GM21737 (cell line): ENCODE data around the gene VPS37B.
"Not testable (repeated sequence)": the region's sequence is repeated elsewhere in the genome, so short reads cannot be mapped to it uniquely, and the experiment has no call there.

Source experiments
- ATAC-seq: cut with Tn5 transposase; IDR thresholded peaks from one replicate; pipeline ENCODE4 v1.9.1; 2021; ENCODE audit warnings: mild to moderate bottlenecking, moderate library complexity; ENCODE audit not compliant: unreplicated experiment

VPS37B gene

GRCh38 chr12:122909442-122910288 is 13.7 kb upstream of the VPS37B start:
- ATAC-seq: no peak

- no peak for ATAC-seq
Observed at GRCh38 chr12:122908915-122909314, 13.0 kb upstream of the VPS37B start.

- not testable (repeated sequence) for ATAC-seq
Observed at GRCh38 chr12:122905258-122905657, 9.3 kb upstream of the VPS37B start.

- no peak for ATAC-seq
Observed at GRCh38 chr12:122903693-122904034, 7.7 kb upstream of the VPS37B start.

- no peak for ATAC-seq
Observed at GRCh38 chr12:122902854-122903692, 7.1 kb upstream of the VPS37B start.

- no peak for ATAC-seq
Observed at GRCh38 chr12:122899887-122900286, 4.0 kb upstream of the VPS37B start.

GRCh38 chr12:122896662-122897061 is 738 bp upstream of the VPS37B start:
- no peak for ATAC-seq

GRCh38 chr12:122895320-122895703 is 612 bp downstream of the VPS37B start:
- ATAC-seq: no peak

GRCh38 chr12:122894193-122895121 is 1.5 kb downstream of the VPS37B start:
- ATAC-seq: no peak

GRCh38 chr12:122893208-122894153 is 2.4 kb downstream of the VPS37B start:
- ATAC-seq: no peak

GRCh38 chr12:122892724-122893123 is 3.2 kb downstream of the VPS37B start:
- ATAC-seq: not testable (repeated sequence)

- no peak for ATAC-seq
Observed at GRCh38 chr12:122891661-122892525, 4.0 kb downstream of the VPS37B start.

GRCh38 chr12:122889761-122890520 is 6.0 kb downstream of the VPS37B start:
- ATAC-seq: no peak

- no peak for ATAC-seq
Observed at GRCh38 chr12:122888232-122888752, 7.6 kb downstream of the VPS37B start.

- peak; percentile 10 for ATAC-seq
Observed at GRCh38 chr12:122887819-122888212, 8.1 kb downstream of the VPS37B start.

GRCh38 chr12:122886851-122887818 is 8.8 kb downstream of the VPS37B start:
- peak; percentile 68 for ATAC-seq

- ATAC-seq: no peak
Observed at GRCh38 chr12:122886161-122886560, 9.8 kb downstream of the VPS37B start.
